PC-9 (cell line): Measurements from ENCODE around the gene SLC9A9.

Experiments used
- CTCF ChIP-seq: fragments of 200-600 bp; sonication (generic); conservative IDR thresholded peaks from 2 replicates; pipeline ENCODE4 v1.6.1; 2017; ENCODE audit warnings: mixed run types, antibody characterized with exemption, mild to moderate bottlenecking, moderate library complexity
- EZH2 ChIP-seq: fragments of 200-600 bp; sonication (generic); IDR thresholded peaks from 2 replicates; pipeline ENCODE4 v1.8.0; 2017; ENCODE audit warnings: antibody characterized with exemption, low read depth

- TF ChIP-seq CTCF (no peak), EZH2 (no peak)
Measured at GRCh38 chr3:143830786-143831185, 17.5 kb downstream of the SLC9A9 start.
